ENCODE measurements around the gene JAML. TPM values are rescaled to one million over a fixed set of nuclear protein-coding genes. Genes with fewer than 3 reads are reported as not detected.

The JAML gene
- total RNA-seq, 3 donors from 2014 or later: 2.3 to 16.0 (median 15.7) TPM

DNA sequence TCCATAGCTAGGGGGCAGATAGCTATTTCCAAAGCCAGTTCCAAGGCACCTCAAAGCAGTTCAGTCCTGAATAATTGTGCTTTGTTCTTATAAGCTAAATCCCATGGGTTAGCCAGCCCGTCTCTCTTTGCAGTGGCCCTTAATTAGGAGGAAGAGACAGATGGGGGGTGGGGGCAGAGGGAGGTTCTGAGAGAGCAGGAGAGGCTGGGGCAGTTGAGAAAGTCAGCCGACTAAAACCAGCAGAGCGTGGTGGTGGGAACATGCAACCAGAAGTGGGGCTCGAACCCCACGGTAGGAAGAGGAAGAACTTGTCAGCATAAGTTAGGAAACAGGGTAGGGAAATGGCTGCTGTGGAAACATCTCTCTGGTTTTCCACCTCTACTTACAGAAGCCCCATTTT, 61.3 kb downstream of the JAML start:
- intact Hi-C loops (cut with DNase I; ENCODE audit: low total_unique reads): loop anchor here (1.0 kb wide), 1 partner anchor 18 kb away; no protein-coding TSS in a partner anchor
- TF ChIP-seq POLR2A (IDR thresholded peaks at IDR 0.05): no peak
- TF ChIP-seq POLR2AphosphoS5 (IDR thresholded peaks at IDR 0.05): no peak
- TF ChIP-seq, protein P1, sequence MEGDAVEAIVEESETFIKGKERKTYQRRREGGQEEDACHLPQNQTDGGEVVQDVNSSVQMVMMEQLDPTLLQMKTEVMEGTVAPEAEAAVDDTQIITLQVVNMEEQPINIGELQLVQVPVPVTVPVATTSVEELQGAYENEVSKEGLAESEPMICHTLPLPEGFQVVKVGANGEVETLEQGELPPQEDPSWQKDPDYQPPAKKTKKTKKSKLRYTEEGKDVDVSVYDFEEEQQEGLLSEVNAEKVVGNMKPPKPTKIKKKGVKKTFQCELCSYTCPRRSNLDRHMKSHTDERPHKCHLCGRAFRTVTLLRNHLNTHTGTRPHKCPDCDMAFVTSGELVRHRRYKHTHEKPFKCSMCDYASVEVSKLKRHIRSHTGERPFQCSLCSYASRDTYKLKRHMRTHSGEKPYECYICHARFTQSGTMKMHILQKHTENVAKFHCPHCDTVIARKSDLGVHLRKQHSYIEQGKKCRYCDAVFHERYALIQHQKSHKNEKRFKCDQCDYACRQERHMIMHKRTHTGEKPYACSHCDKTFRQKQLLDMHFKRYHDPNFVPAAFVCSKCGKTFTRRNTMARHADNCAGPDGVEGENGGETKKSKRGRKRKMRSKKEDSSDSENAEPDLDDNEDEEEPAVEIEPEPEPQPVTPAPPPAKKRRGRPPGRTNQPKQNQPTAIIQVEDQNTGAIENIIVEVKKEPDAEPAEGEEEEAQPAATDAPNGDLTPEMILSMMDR (IDR thresholded peaks at IDR 0.05): no peak
- H3K4me3 ChIP-seq: no peak overlapping the region
- H3K4me1 ChIP-seq: no peaks in the 10 kb centered on the region
- H3K27ac ChIP-seq: no peak overlapping the region
- H3K9me3 ChIP-seq: no peaks in the 10 kb centered on the region
- no peaks in the 10 kb centered on the region for H3K36me3 ChIP-seq
- H3K27me3 ChIP-seq: no peaks in the 10 kb centered on the region
- DNase-seq (ENCODE audit: low spot score in 2 of 2): no peak

- Histone ChIP-seq H3K9me3 (no peaks in the 10 kb centered on the region), H3K36me3 (no peaks in the 10 kb centered on the region), H3K4me1 (no peaks in the 10 kb centered on the region), H3K27me3 (no peaks in the 10 kb centered on the region), H3K27ac (no peak overlapping the region), H3K4me3 (no peak overlapping the region)
- intact Hi-C loops (cut with DNase I; ENCODE audit: low total_unique reads): loop anchor here (1.0 kb wide), 1 partner anchor 18 kb away; no protein-coding TSS in a partner anchor
- DNase-seq (ENCODE audit: low spot score in 2 of 2): no peak
- no peak for TF ChIP-seq POLR2AphosphoS5 (IDR thresholded peaks at IDR 0.05)
- TF ChIP-seq, protein P1 (IDR thresholded peaks at IDR 0.05): no peak
- TF ChIP-seq POLR2A (IDR thresholded peaks at IDR 0.05): no peak
Measured at GRCh38 chr11:118162846-118163245, 62.0 kb downstream of the JAML start.

- no peaks in the 10 kb centered on the region for H3K36me3 ChIP-seq
- intact Hi-C loops (cut with DNase I; ENCODE audit: low total_unique reads): no loop called here
- no peak for DNase-seq (ENCODE audit: low spot score in 2 of 2)
- H3K27ac ChIP-seq: no peak overlapping the region
- TF ChIP-seq POLR2A (IDR thresholded peaks at IDR 0.05): no peak
- TF ChIP-seq, protein P1 (IDR thresholded peaks at IDR 0.05): no peak
- TF ChIP-seq POLR2AphosphoS5 (IDR thresholded peaks at IDR 0.05): no peak
- peaks cover 0 to 8% of the 10 kb centered on the region in 2 donors for H3K27me3 ChIP-seq
- no peak overlapping the region for H3K4me3 ChIP-seq
- H3K9me3 ChIP-seq: no peaks in the 10 kb centered on the region
- no peaks in the 10 kb centered on the region for H3K4me1 ChIP-seq
Measured at GRCh38 chr11:118161786-118162185, 63.0 kb downstream of the JAML start.

- Histone ChIP-seq H3K27me3 (peaks cover 0 to 29% of the 10 kb centered on the region in 2 donors), H3K4me3 (no peak overlapping the region), H3K9me3 (no peaks in the 10 kb centered on the region), H3K4me1 (no peaks in the 10 kb centered on the region), H3K36me3 (no peaks in the 10 kb centered on the region), H3K27ac (no peak overlapping the region)
- TF ChIP-seq POLR2AphosphoS5 (IDR thresholded peaks at IDR 0.05) (no peak), POLR2A (IDR thresholded peaks at IDR 0.05) (no peak)
- TF ChIP-seq, protein P1 (IDR thresholded peaks at IDR 0.05): no peak
- intact Hi-C loops (cut with DNase I; ENCODE audit: low total_unique reads): no loop called here
- no peak for DNase-seq (ENCODE audit: low spot score in 2 of 2)
Measured at GRCh38 chr11:118157186-118157895, 67.5 kb downstream of the JAML start.

GRCh38 chr11:118156531-118157185, 68.2 kb downstream of the JAML start:
- no peaks in the 10 kb centered on the region for H3K9me3 ChIP-seq
- peaks cover 0 to 3% of the 10 kb centered on the region in 2 donors for H3K4me1 ChIP-seq
- DNase-seq (ENCODE audit: low spot score in 2 of 2): no peak
- H3K36me3 ChIP-seq: no peaks in the 10 kb centered on the region
- H3K27me3 ChIP-seq: peaks cover 0 to 29% of the 10 kb centered on the region in 2 donors
- intact Hi-C loops (cut with DNase I; ENCODE audit: low total_unique reads): no loop called here
- no peak overlapping the region for H3K4me3 ChIP-seq
- TF ChIP-seq POLR2AphosphoS5 (IDR thresholded peaks at IDR 0.05) (no peak), POLR2A (IDR thresholded peaks at IDR 0.05) (no peak)
- TF ChIP-seq, protein P1 (IDR thresholded peaks at IDR 0.05): no peak
- peak overlapping the region in 1 of 2 donors; percentile 9 for H3K27ac ChIP-seq

All from breast epithelium (tissue), 4 donors.